HCT116 (cell line): ENCODE measurements around the gene ACSL5. TPM values are rescaled to one million over a fixed set of nuclear protein-coding genes. Genes with fewer than 3 reads are reported as not detected.
A peak's percentile ranks its signal among the peaks of the same experiment; 100 is the strongest.

Source experiments
- ATAC-seq: fragments of 200-7000 bp; cut with Tn5 transposase; 2 replicates; pipeline ENCODE4 v1.9.1; 2020; ENCODE audit warnings: mild to moderate bottlenecking, moderate library complexity
- BruUV-seq: library from RNA; stranded (reverse); fragments of 400-500 nt; replicated peaks from 2 replicates; lab custom pipeline; 2021; lab: Mats Ljungman, UMichigan
- CTCF ChIA-PET: fragments of 300-600 bp; sonication (Branson Sonifier 250); formaldehyde crosslinking; loops from one replicate; lab custom pipeline; 2021; ENCODE audit warnings: antibody characterized with exemption; lab: Charles Lee
- POLR2A ChIA-PET: fragments of 300-600, 350-600 bp; sonication (Branson Sonifier 250); formaldehyde crosslinking; loops from one replicate; lab custom pipeline; 2021; ENCODE audit warnings: antibody characterized with exemption; lab: Charles Lee
- RAD21 ChIA-PET, 2 experiments: fragments of 300-600 bp; sonication (Branson Sonifier 250); formaldehyde crosslinking; loops; one replicate each; lab custom pipeline; 2023; ENCODE audit warnings: low total read pairs in 2 of 2; ENCODE audit not compliant: uncharacterized antibody in 2 of 2, unreplicated experiment in 2 of 2, low non-redundant PET in 1 of 2; lab: Charles Lee
- DNase-seq: peaks from one replicate; pipeline ENCODE4 v3.0.0-alpha.2; 2010; ENCODE audit warnings: low read depth, low spot score
- H2AFZ ChIP-seq: fragments of 200-600 bp; shearing (Covaris generic), sonication (generic); 2 replicates; pipeline ENCODE4 v1.6.1; 2017; ENCODE audit warnings: low read depth, mixed run types, mixed read lengths, antibody characterized with exemption, low read length; ENCODE audit not compliant: poor library complexity, severe bottlenecking
- H3K27ac ChIP-seq: 2 replicates; pipeline ENCODE4 v1.5.1; 2012; ENCODE audit warnings: low read depth, low read length
- H3K27me3 ChIP-seq: fragments of 200-600 bp; sonication (generic); 2 replicates; pipeline ENCODE4 v1.6.1; 2016; ENCODE audit warnings: mixed run types, low read length, mixed read lengths; ENCODE audit not compliant: insufficient read depth
- H3K36me3 ChIP-seq, 2 experiments: fragments of 200-500 bp in 1 of 2; fragments of 200-600 bp in 1 of 2; sonication (Bioruptor generic) in 1 of 2; sonication (generic) in 1 of 2; 2 replicates each; pipeline versions ENCODE4 v1.5.1 to v1.6.1; 2014 to 2016; ENCODE audit warnings: low read length in 2 of 2, inconsistent platforms in 1 of 2, mixed read lengths in 1 of 2, mixed run types in 1 of 2; ENCODE audit not compliant: insufficient read depth in 2 of 2, control insufficient read depth in 1 of 2
- H3K4me1 ChIP-seq, 2 experiments: fragments of 200-600 bp in 1 of 2; sonication (generic) in 1 of 2; 2 replicates each; pipeline versions ENCODE4 v1.5.1 to v1.6.1; 2012 to 2017; ENCODE audit warnings: low read length in 2 of 2, inconsistent platforms in 1 of 2, mild to moderate bottlenecking in 1 of 2, mixed read lengths in 1 of 2, mixed run types in 1 of 2, moderate library complexity in 1 of 2; ENCODE audit not compliant: insufficient read depth in 2 of 2, control insufficient read depth in 1 of 2
- H3K4me2 ChIP-seq: fragments of 200-600 bp; sonication (generic); 2 replicates; pipeline ENCODE4 v1.6.1; 2017; ENCODE audit warnings: mixed run types, low read length, mixed read lengths
- H3K4me3 ChIP-seq, 2 experiments: fragments of 200-600 bp in 1 of 2; sonication (generic) in 1 of 2; replicated peaks in 1 of 2; 2 replicates each; pipeline ENCODE4 v1.5.1; 2011 to 2016; ENCODE audit warnings: low read length in 2 of 2, control low read depth in 1 of 2, low read depth in 1 of 2, mild to moderate bottlenecking in 1 of 2, mixed read lengths in 1 of 2, mixed run types in 1 of 2
- H3K79me2 ChIP-seq: fragments of 200-600 bp; sonication (generic); 2 replicates; pipeline ENCODE4 v1.6.1; 2017; ENCODE audit warnings: mild to moderate bottlenecking, mixed run types, low read length, moderate library complexity, mixed read lengths; ENCODE audit not compliant: insufficient read depth
- H3K9ac ChIP-seq: fragments of 200-600 bp; sonication (generic); 2 replicates; pipeline ENCODE4 v1.6.1; 2016; ENCODE audit warnings: low read length, mixed read lengths
- H3K9me2 ChIP-seq: fragments of 200-600 bp; sonication (generic), shearing (Covaris generic); 2 replicates; pipeline ENCODE4 v1.6.1; 2017; ENCODE audit warnings: mixed run types, mild to moderate bottlenecking, moderate library complexity; ENCODE audit not compliant: insufficient read depth
- H3K9me3 ChIP-seq, 2 experiments: fragments of 200-500 bp in 1 of 2; fragments of 200-600 bp in 1 of 2; sonication (Bioruptor generic) in 1 of 2; sonication (generic) in 1 of 2; 2 replicates each; pipeline ENCODE4 v1.6.1; 2014 to 2017; ENCODE audit warnings: low read length in 2 of 2, mixed read lengths in 2 of 2, inconsistent platforms in 1 of 2, low read depth in 1 of 2, mild to moderate bottlenecking in 1 of 2, mixed run types in 1 of 2, moderate library complexity in 1 of 2; ENCODE audit not compliant: control insufficient read depth in 1 of 2, insufficient read depth in 1 of 2
- H4K20me1 ChIP-seq: fragments of 200-600 bp; sonication (generic), shearing (Covaris generic); 2 replicates; pipeline ENCODE4 v1.6.1; 2017; ENCODE audit warnings: mixed run types, mild to moderate bottlenecking, moderate library complexity; ENCODE audit not compliant: insufficient read depth
- CTCF ChIP-seq, 3 experiments: fragments of 200-600 bp in 1 of 3; sonication (generic) in 1 of 3; IDR thresholded peaks in 2 of 3; conservative IDR thresholded peaks in 1 of 3; 2 replicates each; pipeline ENCODE4 v1.5.1; 2012 to 2017; ENCODE audit warnings: low read depth in 2 of 3, low read length in 2 of 3, antibody characterized with exemption in 1 of 3, borderline replicate concordance in 1 of 3, control low read depth in 1 of 3, mild to moderate bottlenecking in 1 of 3, mixed read lengths in 1 of 3, mixed run types in 1 of 3, moderate library complexity in 1 of 3; ENCODE audit not compliant: insufficient read depth in 1 of 3
- RAD21 ChIP-seq: IDR thresholded peaks from 2 replicates; pipeline ENCODE4 v1.6.1; 2012; ENCODE audit warnings: low read depth, mild to moderate bottlenecking
- SIN3A ChIP-seq: IDR thresholded peaks from 2 replicates; pipeline ENCODE4 v1.6.1; 2012; ENCODE audit warnings: low read depth
- SRF ChIP-seq: IDR thresholded peaks from 2 replicates; pipeline ENCODE4 v1.6.1; 2012; ENCODE audit warnings: low read depth
- intact Hi-C: fragments of 100-400 bp; cut with micrococcal nuclease; formaldehyde crosslinking; loops from 2 replicates; pipeline ENCODE4 v1.10.0; 2022
- total RNA-seq: library from RNA; stranded (reverse); gene quantifications from one replicate; pipeline ENCODE4 v1.2.1, GENCODE V29; 2021; ENCODE audit not compliant: unreplicated experiment

Gene ACSL5
- total RNA-seq, 1 experiment from 2014 or later, result 195 TPM

DNA sequence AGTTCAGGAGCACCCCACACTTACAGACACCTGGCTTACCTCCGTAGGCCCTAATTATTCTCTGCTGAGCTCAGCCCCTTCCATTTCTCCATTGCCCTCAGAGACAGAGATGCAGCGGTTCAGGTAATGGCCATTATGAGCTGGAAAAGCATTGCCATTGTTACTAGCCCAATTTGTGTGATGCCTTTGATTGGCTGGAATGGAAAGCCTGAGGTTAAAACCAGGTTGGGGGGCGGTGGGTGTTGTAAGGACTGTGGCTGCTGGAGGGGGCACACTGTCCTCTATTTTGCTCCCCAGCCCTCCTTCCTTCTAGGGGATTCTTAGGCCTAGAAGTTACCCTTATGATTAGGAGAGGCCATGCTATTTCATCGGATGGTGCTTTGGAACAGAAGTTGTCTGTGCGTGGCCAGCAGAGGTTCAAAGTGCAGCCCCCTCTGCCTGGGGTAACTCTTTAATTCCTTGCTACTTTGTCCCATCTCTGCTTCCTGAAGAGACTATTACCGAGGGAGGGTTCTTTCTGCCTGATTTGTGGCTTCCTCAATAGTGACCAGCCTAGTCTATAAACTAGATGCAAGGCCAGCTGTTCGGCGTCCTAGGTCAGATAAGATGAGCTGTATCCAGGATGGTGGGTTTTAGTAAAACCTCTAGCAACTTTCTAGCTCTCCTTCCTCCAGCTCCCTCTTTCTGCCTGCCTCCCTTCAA lies 14.2 kb upstream of the ACSL5 start:
- RAD21 ChIA-PET, result interaction anchor here in 1 of 2 experiments (1.4 kb wide), 1 partner anchor 75 kb away, joined by 4 read pairs; no protein-coding TSS in a partner anchor
- Histone ChIP-seq H3K4me1 (peaks cover 46 to 68% of the 10 kb centered on the region in 2 experiments), H3K9me2 (no peaks in the 10 kb centered on the region), H3K36me3 (no peaks in the 10 kb centered on the region), H4K20me1 (no peaks in the 10 kb centered on the region), H3K9ac (peak overlapping the region; percentile 43), H3K27ac (peak overlapping the region; percentile 83)
- CTCF ChIA-PET, result interaction anchor here (1.1 to 1.4 kb wide), 2 partner anchors 15 to 27 kb away, joined by 3 to 5 read pairs; no protein-coding TSS in a partner anchor
- intact Hi-C loops, result no loop called here
- ATAC-seq (no peak), DNase-seq (no peak)
- BruUV-seq, result no TSS peak
- POLR2A ChIA-PET, result interaction anchor here (1.1 to 3.9 kb wide), 5 partner anchors 12 to 27 kb away, joined by 3 to 17 read pairs (median 4); no protein-coding TSS in a partner anchor
- TF ChIP-seq CTCF (IDR thresholded peaks at IDR 0.05 in 2 of 3, conservative IDR thresholded peaks at IDR 0.05 in 1 of 3; ENCODE audit: borderline replicate concordance in 1 of 3, insufficient read depth in 1 of 3, low read depth in 2 of 3, low read length in 2 of 3) (no peak), SIN3A (no peak), RAD21 (no peak), SRF (no peak)
- TF ChIP-seq, all 23 proteins: peak for 0
- H3K27me3 ChIP-seq, result no peaks in the 10 kb centered on the region
- no peaks in the 10 kb centered on the region for H3K9me3 ChIP-seq
- H2AFZ ChIP-seq, result peak overlapping the region; percentile 40
- H3K79me2 ChIP-seq, result no peaks in the 10 kb centered on the region
- no peak overlapping the region for H3K4me3 ChIP-seq
- peak overlapping the region; percentile 50 for H3K4me2 ChIP-seq
